Transverse colon (tissue), 4 donors: ENCODE results near the gene MAN1C1. TPM values are rescaled to one million over a fixed set of nuclear protein-coding genes. Genes with fewer than 3 reads are reported as not detected.

Source experiments
- DNase-seq: peaks from one replicate; pipeline ENCODE4 v3.0.0-alpha.2; 2019
- H3K27ac ChIP-seq, 4 donors: fragments of 200-600 bp; sonication (generic); 2 replicates each; pipeline ENCODE4 v1.5.1; 2016 to 2018; ENCODE audit warnings: inconsistent platforms in 4 of 4
- H3K27me3 ChIP-seq: fragments of 200-600 bp; sonication (generic); 2 replicates; pipeline ENCODE4 v1.5.1; 2017; ENCODE audit warnings: inconsistent platforms
- H3K36me3 ChIP-seq, 4 donors: fragments of 200-600 bp; sonication (generic); 2 replicates each; pipeline ENCODE4 v1.5.1; 2017 to 2019; ENCODE audit warnings: inconsistent platforms in 4 of 4
- H3K4me1 ChIP-seq, 4 donors: fragments of 200-600 bp; sonication (generic); 2 replicates each; pipeline ENCODE4 v1.5.1; 2017 to 2020; ENCODE audit warnings: inconsistent platforms in 4 of 4
- H3K4me3 ChIP-seq, 4 donors: fragments of 200-600 bp; sonication (generic); 1 replicate in 1 of 4; 2 replicates in 3 of 4; pipeline versions ENCODE4 v1.5.1 to v1.6.1; 2017 to 2019; ENCODE audit warnings: inconsistent platforms in 4 of 4
- H3K9me3 ChIP-seq, 2 donors: fragments of 200-600 bp; sonication (generic); 2 replicates each; pipeline ENCODE4 v1.5.1; 2017 to 2019; ENCODE audit warnings: inconsistent platforms in 2 of 2
- CTCF ChIP-seq, 5 experiments: fragments of 200-600 bp in 3 of 5; fragments of 450-650 bp in 2 of 5; sonication (generic) in 3 of 5; IDR thresholded peaks; 1 replicate in 2 of 5; 2 replicates in 3 of 5; pipeline ENCODE4 v1.5.1; 2016 to 2017; ENCODE audit warnings: antibody characterized with exemption in 5 of 5, inconsistent platforms in 3 of 5, mild to moderate bottlenecking in 2 of 5, moderate library complexity in 1 of 5
- EP300 ChIP-seq: sonication (generic); formaldehyde crosslinking; IDR thresholded peaks from one replicate; pipeline ENCODE4 v1.6.1; 2017; ENCODE audit warnings: antibody characterized with exemption, low read depth
- POLR2A ChIP-seq: fragments of 450-650 bp; IDR thresholded peaks from one replicate; pipeline ENCODE4 v1.6.1; 2016; ENCODE audit warnings: antibody characterized with exemption, mild to moderate bottlenecking, moderate library complexity
- POLR2AphosphoS5 ChIP-seq, 3 donors: sonication (generic); formaldehyde crosslinking; IDR thresholded peaks; one replicate each; pipeline ENCODE4 v1.6.1; 2016; ENCODE audit warnings: antibody characterized with exemption in 3 of 3
- WGBS, 2 donors: methylation state at CpG; one replicate each; pipeline ENCODE4 v1.1.5; 2018; ENCODE audit warnings: low coverage in 1 of 2; 5-methylcytosine and 5-hydroxymethylcytosine counted together
- in situ Hi-C, 4 donors: fragments of 200-750 bp; cut with MboI; loops; one replicate each; pipeline versions ENCODE4 v1.15.0 to v1.15.1; 2017; ENCODE audit warnings: low sequenced_read_pairs in 3 of 4, low pct_ligation_motif_present in 1 of 4, low pct_unique_long_range_greater_than_20kb in 1 of 4
- intact Hi-C: fragments of 100-400 bp; cut with DNase I; formaldehyde crosslinking; loops from one replicate; pipeline ENCODE4 v1.15.1; 2023; ENCODE audit warnings: low total_unique reads
- total RNA-seq, 4 donors: library from RNA; depleted of rRNA; stranded (reverse); fragments of >200 nt; gene quantifications; one replicate each; pipeline ENCODE4 v1.1.0, GENCODE V29; 2016

The MAN1C1 gene
- total RNA-seq, 4 donors from 2014 or later = 2.4 to 6.8 (median 4.3) TPM

DNA sequence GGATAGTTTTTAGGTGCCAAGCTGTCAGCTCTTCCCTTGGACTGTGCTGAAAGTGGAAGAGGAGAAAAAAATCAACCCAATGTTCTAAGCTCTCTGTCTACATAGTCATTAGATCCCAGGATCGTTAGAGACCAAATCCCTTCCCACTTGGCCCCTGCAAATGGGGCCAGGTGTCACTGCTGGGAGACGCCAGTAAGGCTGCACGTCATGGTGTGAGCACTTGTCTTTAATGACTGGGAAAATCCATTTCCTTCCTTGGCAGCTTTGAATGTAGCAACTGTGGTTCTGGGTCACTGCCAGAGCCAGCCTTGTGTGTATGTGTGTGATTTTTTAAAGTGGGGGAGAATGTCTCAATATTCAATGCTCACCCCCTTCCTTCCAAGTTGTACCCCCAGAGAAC lies 59.9 kb downstream of the MAN1C1 start:
- WGBS, 2 donors = 0 to 13% methylated on average over 2 to 3 of the region's 3 CpGs
- H3K4me1 ChIP-seq = peaks cover 0 to 6% (median 0%) of the 10 kb centered on the region in 4 donors
- TF ChIP-seq EP300 (no peak), CTCF (IDR thresholded peaks at IDR 0.05) (no peak), POLR2AphosphoS5 (IDR thresholded peaks at IDR 0.05) (no peak), POLR2A (no peak)
- no peak overlapping the region for H3K27ac ChIP-seq
- H3K4me3 ChIP-seq = no peak overlapping the region
- in situ Hi-C loops = no loop called here
- no peaks in the 10 kb centered on the region for H3K9me3 ChIP-seq
- no peaks in the 10 kb centered on the region for H3K36me3 ChIP-seq
- intact Hi-C loops = no loop called here
- H3K27me3 ChIP-seq = no peaks in the 10 kb centered on the region
- DNase-seq = no peak

GRCh38 chr1:25677193-25677773 lies 60.7 kb downstream of the MAN1C1 start:
- in situ Hi-C loops = no loop called here
- no peaks in the 10 kb centered on the region for H3K9me3 ChIP-seq
- 78 to 87% methylated on average over 2 to 6 of the region's 6 CpGs for WGBS, 2 donors

DNA sequence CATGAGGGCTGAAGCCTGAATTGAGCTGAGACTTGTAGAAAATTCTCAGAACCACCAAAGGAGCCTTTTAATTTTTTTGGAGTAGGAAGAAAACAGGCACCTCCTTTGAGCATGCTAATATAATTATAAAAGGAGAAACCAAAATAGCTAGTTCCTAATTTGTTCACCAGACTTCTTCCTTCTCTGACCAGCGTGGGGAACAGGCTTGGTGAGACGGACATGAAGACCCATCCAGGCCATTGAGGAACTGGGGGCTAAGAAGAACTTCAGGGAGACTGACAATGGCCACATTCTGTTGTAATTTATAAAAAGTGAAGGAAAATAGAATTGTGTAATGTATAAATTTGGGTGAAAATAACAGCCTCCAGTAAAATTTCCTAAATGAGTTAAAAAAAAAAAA lies 62.6 kb downstream of the MAN1C1 start:
- in situ Hi-C loops = no loop called here
- Histone ChIP-seq H3K27ac (no peak overlapping the region), H3K9me3 (no peaks in the 10 kb centered on the region), H3K36me3 (no peaks in the 10 kb centered on the region), H3K27me3 (no peaks in the 10 kb centered on the region), H3K4me3 (no peak overlapping the region), H3K4me1 (peaks cover 0 to 6% (median 0%) of the 10 kb centered on the region in 4 donors)
- no peak for DNase-seq
- TF ChIP-seq EP300 (no peak), CTCF (IDR thresholded peaks at IDR 0.05) (no peak), POLR2AphosphoS5 (IDR thresholded peaks at IDR 0.05) (no peak), POLR2A (no peak)
- intact Hi-C loops = no loop called here
- WGBS, 2 donors = 74 to 87% methylated on average over 2 of the region's 2 CpGs

More at GRCh38 chr1:25677193-25677773, 60.7 kb downstream of the MAN1C1 start:
- no peak for TF ChIP-seq POLR2A
- no peak for TF ChIP-seq EP300
- no peak for TF ChIP-seq POLR2AphosphoS5 (IDR thresholded peaks at IDR 0.05)
- TF ChIP-seq CTCF (IDR thresholded peaks at IDR 0.05) = no peak
- no peak for DNase-seq
- Histone ChIP-seq H3K36me3 (no peaks in the 10 kb centered on the region), H3K27me3 (no peaks in the 10 kb centered on the region), H3K4me1 (peaks cover 0 to 6% (median 0%) of the 10 kb centered on the region in 4 donors), H3K27ac (no peak overlapping the region), H3K4me3 (no peak overlapping the region)
- intact Hi-C loops = no loop called here

DNA sequence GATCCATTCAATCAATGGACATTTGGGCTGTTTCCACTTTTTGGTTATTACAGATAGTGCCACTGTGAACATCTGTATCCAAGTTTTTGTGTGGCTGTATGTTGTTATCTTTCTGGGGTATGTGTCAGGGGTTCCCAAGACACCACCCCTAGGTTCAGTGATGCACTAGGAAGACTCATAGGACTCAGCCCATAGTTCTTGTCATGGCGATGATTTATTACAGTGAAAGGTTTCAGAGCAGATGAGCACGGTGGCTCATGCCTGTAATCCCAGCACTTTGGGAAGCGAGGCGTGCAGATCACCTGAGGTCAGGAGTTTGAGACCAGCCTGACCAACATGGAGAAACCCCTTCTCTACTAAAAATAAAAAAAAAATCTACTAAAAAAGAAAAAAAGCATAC lies 64.1 kb downstream of the MAN1C1 start:
- H3K27me3 ChIP-seq = no peaks in the 10 kb centered on the region
- in situ Hi-C loops (no loop called here), intact Hi-C loops (no loop called here)
- TF ChIP-seq POLR2A (no peak), EP300 (no peak), CTCF (IDR thresholded peaks at IDR 0.05) (no peak), POLR2AphosphoS5 (IDR thresholded peaks at IDR 0.05) (no peak)
- no peak overlapping the region for H3K27ac ChIP-seq
- H3K36me3 ChIP-seq = no peaks in the 10 kb centered on the region
- no peak for DNase-seq
- 98 to 100% methylated on average over 3 to 4 of the region's 4 CpGs for WGBS, 2 donors
- no peak overlapping the region for H3K4me3 ChIP-seq
- peaks cover 0 to 6% (median 0%) of the 10 kb centered on the region in 4 donors for H3K4me1 ChIP-seq
- H3K9me3 ChIP-seq = no peaks in the 10 kb centered on the region
